HEK293 (cell line): ENCODE data around the gene KRT82.

Experiments
- CTCF ChIA-PET: fragments of 350-600 bp; formaldehyde crosslinking; extraction: SDS; loops from one replicate; lab custom pipeline; 2021; ENCODE audit warnings: antibody characterized with exemption; lab: Yijun Ruan, JAX
- POLR2A ChIA-PET: fragments of 300-600 bp; formaldehyde crosslinking; extraction: SDS; loops from one replicate; lab custom pipeline; 2020; ENCODE audit warnings: antibody characterized with exemption, inconsistent platforms; lab: Yijun Ruan, JAX
- H3K27ac ChIP-seq: fragments of 200-500 bp; sonication (Bioruptor generic); 2 replicates; pipeline ENCODE4 v1.5.1; 2014; ENCODE audit warnings: low read depth, low read length, control low read depth, inconsistent platforms; ENCODE audit errors: extremely low read depth
- H3K36me3 ChIP-seq, 2 experiments: fragments of 200-500 bp in 1 of 2; sonication (Bioruptor generic) in 1 of 2; 1 replicate in 1 of 2; 2 replicates in 1 of 2; pipeline ENCODE4 v1.5.1; 2014 to 2017; ENCODE audit warnings: inconsistent platforms in 2 of 2, low read length in 2 of 2; ENCODE audit not compliant: control insufficient read depth in 2 of 2, insufficient read depth in 1 of 2
- H3K4me1 ChIP-seq: fragments of 200-500 bp; sonication (Bioruptor generic); 2 replicates; pipeline ENCODE4 v1.5.1; 2014; ENCODE audit warnings: mild to moderate bottlenecking, low read length, inconsistent platforms; ENCODE audit not compliant: control insufficient read depth, insufficient read depth
- H3K4me3 ChIP-seq: 2 replicates; pipeline ENCODE4 v1.5.1; 2011; ENCODE audit warnings: low read depth, mild to moderate bottlenecking, control low read depth, low read length, moderate library complexity
- H3K9me3 ChIP-seq: fragments of 200-500 bp; sonication (Bioruptor generic); 2 replicates; pipeline ENCODE4 v1.5.1; 2014; ENCODE audit warnings: low read depth, low read length, inconsistent platforms; ENCODE audit not compliant: control insufficient read depth, insufficient read depth
- GLIS1 ChIP-seq: fragments of 450-650 bp; formaldehyde crosslinking; IDR thresholded peaks from 2 replicates; pipeline ENCODE4 v1.5.1; 2016; ENCODE audit warnings: missing biosample characterization, missing genetic modification characterization
- HOXA7 ChIP-seq: sonication (generic); formaldehyde crosslinking; IDR thresholded peaks from 2 replicates; pipeline ENCODE4 v1.8.1; 2022; ENCODE audit warnings: missing genetic modification reagents, borderline replicate concordance
- ZBTB10 ChIP-seq: fragments of 450-650 bp; formaldehyde crosslinking; IDR thresholded peaks from 2 replicates; pipeline ENCODE4 v1.5.1; 2016; ENCODE audit warnings: missing biosample characterization, missing genetic modification characterization
- ZBTB44 ChIP-seq: fragments of 450-650 bp; IDR thresholded peaks from 2 replicates; pipeline ENCODE4 v1.5.1; 2018; ENCODE audit warnings: missing biosample characterization, mild to moderate bottlenecking, missing genetic modification characterization
- ZFP37 ChIP-seq: fragments of 450-650 bp; formaldehyde crosslinking; IDR thresholded peaks from 2 replicates; pipeline ENCODE4 v1.5.1; 2016; ENCODE audit warnings: missing biosample characterization, missing genetic modification characterization
- ZNF169 ChIP-seq: fragments of 450-650 bp; formaldehyde crosslinking; IDR thresholded peaks from 2 replicates; pipeline ENCODE4 v1.5.1; 2016; ENCODE audit warnings: missing biosample characterization, missing genetic modification characterization
- ZNF341 ChIP-seq: fragments of 450-650 bp; formaldehyde crosslinking; IDR thresholded peaks from 2 replicates; pipeline ENCODE4; 2016; ENCODE audit warnings: low read depth, missing biosample characterization, missing genetic modification characterization
- ZNF350 ChIP-seq: fragments of 450-650 bp; formaldehyde crosslinking; IDR thresholded peaks from 2 replicates; pipeline ENCODE4 v1.5.0; 2017; ENCODE audit warnings: missing biosample characterization, mild to moderate bottlenecking, missing genetic modification characterization
- ZNF560 ChIP-seq: fragments of 450-650 bp; formaldehyde crosslinking; IDR thresholded peaks from 2 replicates; pipeline ENCODE4 v1.5.1; 2017; ENCODE audit warnings: missing biosample characterization, missing genetic modification characterization, borderline replicate concordance
- ZNF626 ChIP-seq: fragments of 450-650 bp; sonication (Bioruptor Pico); formaldehyde crosslinking; IDR thresholded peaks from 2 replicates; pipeline ENCODE4 v1.5.1; 2018; ENCODE audit warnings: missing biosample characterization, missing genetic modification characterization, inconsistent platforms
- ZNF654 ChIP-seq: fragments of 450-650 bp; formaldehyde crosslinking; IDR thresholded peaks from 2 replicates; pipeline ENCODE4 v1.5.1; 2016; ENCODE audit warnings: low read depth, missing biosample characterization, missing genetic modification characterization
- ZNF701 ChIP-seq: fragments of 450-650 bp; formaldehyde crosslinking; IDR thresholded peaks from 2 replicates; pipeline ENCODE4 v1.5.1; 2016; ENCODE audit warnings: missing biosample characterization, missing genetic modification characterization
- ZNF768 ChIP-seq: fragments of 450-650 bp; formaldehyde crosslinking; IDR thresholded peaks from 2 replicates; pipeline ENCODE4 v1.5.1; 2018; ENCODE audit warnings: missing biosample characterization, mild to moderate bottlenecking, missing genetic modification characterization
- ZSCAN4 ChIP-seq: fragments of 450-650 bp; formaldehyde crosslinking; IDR thresholded peaks from 2 replicates; pipeline ENCODE4 v1.5.1; 2017; ENCODE audit warnings: missing biosample characterization, missing genetic modification characterization
- ZSCAN5A ChIP-seq: fragments of 450-650 bp; formaldehyde crosslinking; IDR thresholded peaks from 2 replicates; pipeline ENCODE4 v1.5.1; 2016; ENCODE audit warnings: missing biosample characterization, missing genetic modification characterization

Gene KRT82

GRCh38 chr12:52358575-52359350, 47.4 kb downstream of the KRT82 start:
- Histone ChIP-seq H3K4me1 (no peaks in the 10 kb centered on the region), H3K36me3 (no peaks in the 10 kb centered on the region), H3K9me3 (no peaks in the 10 kb centered on the region), H3K27ac (no peak overlapping the region), H3K4me3 (no peak overlapping the region)
- ChIA-PET POLR2A (no interaction called here), CTCF (interaction anchor here (0.5 to 4.1 kb wide), 6 partner anchors 9 to 362 kb away, joined by 3 to 37 read pairs (median 3); no protein-coding TSS in a partner anchor)
- TF ChIP-seq ZNF701 (no peak), ZNF654 (tag by site-specific recombination) (no peak), ZNF626 (tag by site-specific recombination) (no peak), ZNF341 (tag by site-specific recombination) (no peak), GLIS1 (tag by site-specific recombination) (0 out of 2 replicates have a peak, but pooled peaks have one; percentile 11), ZSCAN4 (no peak), ZNF560 (no peak), ZNF350 (tag by site-specific recombination) (no peak)

GRCh38 chr12:52356762-52357580, 49.2 kb downstream of the KRT82 start:
- Histone ChIP-seq H3K4me3 (no peak overlapping the region), H3K27ac (no peak overlapping the region), H3K9me3 (no peaks in the 10 kb centered on the region), H3K36me3 (no peaks in the 10 kb centered on the region), H3K4me1 (no peaks in the 10 kb centered on the region)
- ChIA-PET POLR2A (no interaction called here), CTCF (no interaction called here)
- no peak for TF ChIP-seq ZNF768 (tag by site-specific recombination)
- TF ChIP-seq HOXA7: no peak
- no peak for TF ChIP-seq ZBTB44 (tag by site-specific recombination)
- TF ChIP-seq ZNF701: no peak
- TF ChIP-seq ZBTB10 (tag by site-specific recombination): no peak
- no peak for TF ChIP-seq ZNF169 (tag by site-specific recombination)
- no peak for TF ChIP-seq ZSCAN5A (tag by site-specific recombination)
- TF ChIP-seq GLIS1 (tag by site-specific recombination): no peak
- no peak for TF ChIP-seq ZFP37
